K562 (cell line): ENCODE data around the gene RUNX1. TPM values are rescaled to one million over a fixed set of nuclear protein-coding genes. Genes with fewer than 3 reads are reported as not detected.

Experiments
- CBFA2T3 ChIP-seq: fragments of 450-650 bp; IDR thresholded peaks from 2 replicates; pipeline ENCODE4 v1.6.1; 2017
- DPF2 ChIP-seq: fragments of 450-650 bp; IDR thresholded peaks from 2 replicates; pipeline ENCODE4 v1.6.1; 2016
- HDAC1 ChIP-seq, 2 experiments: fragments of 450-650 bp; IDR thresholded peaks; 2 replicates each; pipeline ENCODE4 v1.6.1; 2016 to 2017; ENCODE audit warnings: inconsistent platforms in 1 of 2, mild to moderate bottlenecking in 1 of 2, moderate library complexity in 1 of 2
- KDM1A ChIP-seq, 2 experiments: fragments of 450-650 bp; IDR thresholded peaks; 2 replicates each; pipeline ENCODE4 v1.6.1; 2016; ENCODE audit warnings: mild to moderate bottlenecking in 2 of 2
- NONO ChIP-seq, 2 experiments: fragments of 200-400 bp in 1 of 2; fragments of 450-650 bp in 1 of 2; formaldehyde crosslinking in 1 of 2; IDR thresholded peaks; 2 replicates each; pipeline ENCODE4 v1.6.1; 2017; ENCODE audit warnings: low read depth in 2 of 2, mild to moderate bottlenecking in 2 of 2, moderate library complexity in 2 of 2, low read length in 1 of 2
- polyA plus RNA-seq, 8 experiments: library from polyadenylated mRNA; depleted of rRNA in 4 of 8; stranded (reverse) in 5 of 8; unstranded in 3 of 8; fragments of >200 nt; fragmentation: Nextera tagmentation in 2 of 8; fragmentation: Illumina TruSeq in 1 of 8; extraction: Ambion mirVana in 2 of 8; extraction: Trizol in 1 of 8; gene quantifications; 2 replicates each; pipeline versions ENCODE4 v1.2.1 to v1.2.3, GENCODE V29; 2011 to 2014; ENCODE audit warnings: inconsistent platforms in 1 of 8, missing spikeins in 1 of 8
- total RNA-seq, 7 experiments: library from RNA; depleted of rRNA in 6 of 7; stranded (reverse); fragments of >200 nt in 6 of 7; fragmentation: Illumina TruSeq in 2 of 7; extraction: Trizol in 2 of 7; gene quantifications; 2 replicates each; pipeline versions ENCODE4 v1.2.1 to v1.2.3, GENCODE V29; 2011 to 2021; ENCODE audit warnings: low replicate concordance in 1 of 7
- TF ChIP-seq, protein P1 (sequence below): fragments of 450-650 bp; IDR thresholded peaks from 2 replicates; pipeline ENCODE4 v1.6.1; 2018; ENCODE audit not compliant: partially characterized antibody
- TF ChIP-seq, protein P2 (sequence below), 2 experiments: IDR thresholded peaks in 1 of 2; conservative IDR thresholded peaks in 1 of 2; 2 replicates each; pipeline ENCODE4 v1.6.1; 2016; ENCODE audit warnings: low read depth in 2 of 2, mild to moderate bottlenecking in 1 of 2, missing compliant biosample characterization in 1 of 2, missing genetic modification characterization in 1 of 2, moderate library complexity in 1 of 2
- TF ChIP-seq, protein P3 (sequence below), 2 experiments: IDR thresholded peaks; 2 replicates each; pipeline ENCODE4 v1.6.1; 2011; ENCODE audit warnings: borderline replicate concordance in 1 of 2, control low read depth in 1 of 2, low read depth in 1 of 2, low read length in 1 of 2, mild to moderate bottlenecking in 1 of 2, mixed read lengths in 1 of 2, moderate library complexity in 1 of 2; ENCODE audit not compliant: insufficient read depth in 1 of 2, insufficient read length in 1 of 2, poor library complexity in 1 of 2, severe bottlenecking in 1 of 2; ENCODE audit errors: extremely low read depth in 1 of 2
- TF ChIP-seq, protein P4 (sequence below): fragments of 450-650 bp; conservative IDR thresholded peaks from 2 replicates; pipeline ENCODE4 v1.6.1; 2016; ENCODE audit warnings: missing genetic modification characterization, low read depth, mild to moderate bottlenecking, missing compliant biosample characterization, moderate library complexity
- TF ChIP-seq, protein P5 (sequence below), 3 experiments: fragments of 200-800 bp in 1 of 3; sonication (Bioruptor generic) in 1 of 3; sonication (generic) in 1 of 3; formaldehyde crosslinking in 1 of 3; IDR thresholded peaks; 2 replicates each; pipeline versions ENCODE4 v1.6.1 to v1.8.0; 2016 to 2022; ENCODE audit warnings: mild to moderate bottlenecking in 2 of 3, missing compliant biosample characterization in 2 of 3, missing genetic modification characterization in 2 of 3, missing genetic modification reagents in 1 of 3
- TF ChIP-seq, protein P6 (sequence below): IDR thresholded peaks from 2 replicates; pipeline ENCODE4 v1.6.1; 2012; ENCODE audit warnings: low read depth, low read length, improper control_type of control experiment, borderline replicate concordance

RUNX1 gene
- total and polyA plus RNA-seq, 9 of the 15 experiments (the other 6 are each of a cell fraction or from before 2014, with no cell fraction given), result 2.2 to 68.6 (median 17.8) TPM

DNA sequence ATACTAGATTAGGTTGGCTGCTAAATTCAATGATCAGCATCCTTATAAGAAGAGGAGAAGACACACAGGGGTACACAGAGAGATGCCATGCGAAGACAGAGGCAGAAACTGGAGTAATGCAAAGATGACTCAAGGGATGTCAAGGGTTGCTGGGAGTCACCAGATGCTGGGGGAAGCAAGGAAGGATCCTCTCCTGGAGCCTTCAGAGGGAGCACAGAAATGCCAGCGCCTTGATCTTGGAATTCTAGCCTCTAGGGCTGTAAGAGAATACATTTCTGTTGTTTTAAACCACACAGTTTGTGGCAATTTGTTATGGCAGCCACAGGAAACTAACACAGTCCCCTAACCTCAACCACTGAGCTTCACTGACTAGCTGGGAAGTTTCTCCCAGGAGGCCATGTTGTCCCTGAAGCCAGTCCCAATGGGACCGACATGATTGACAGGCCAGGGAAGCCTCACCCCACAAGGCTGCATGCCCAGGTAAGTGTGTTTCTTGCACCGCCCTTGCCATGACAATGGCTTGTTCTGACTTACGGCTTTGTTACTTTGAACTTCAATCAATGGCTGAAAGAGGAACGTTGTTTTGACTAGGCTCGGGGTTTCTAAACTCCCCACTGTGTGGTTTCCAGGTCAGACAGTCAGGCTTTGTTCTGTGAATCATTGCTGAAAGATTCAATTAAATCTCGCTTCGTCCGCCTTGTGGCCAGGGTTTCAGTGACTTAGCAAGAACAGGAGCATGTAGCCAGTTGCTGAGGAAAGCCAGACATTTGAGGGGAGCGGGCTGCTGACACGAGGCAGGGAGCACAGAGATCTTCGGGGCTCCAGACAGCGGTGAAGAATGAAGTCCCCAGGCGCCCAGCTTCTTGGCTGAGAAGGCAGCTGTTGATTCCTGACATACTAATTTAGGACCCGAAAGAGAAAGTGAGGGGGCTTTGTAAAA, 62.3 kb downstream of the RUNX1 start (continued):
- TF ChIP-seq, protein P1, sequence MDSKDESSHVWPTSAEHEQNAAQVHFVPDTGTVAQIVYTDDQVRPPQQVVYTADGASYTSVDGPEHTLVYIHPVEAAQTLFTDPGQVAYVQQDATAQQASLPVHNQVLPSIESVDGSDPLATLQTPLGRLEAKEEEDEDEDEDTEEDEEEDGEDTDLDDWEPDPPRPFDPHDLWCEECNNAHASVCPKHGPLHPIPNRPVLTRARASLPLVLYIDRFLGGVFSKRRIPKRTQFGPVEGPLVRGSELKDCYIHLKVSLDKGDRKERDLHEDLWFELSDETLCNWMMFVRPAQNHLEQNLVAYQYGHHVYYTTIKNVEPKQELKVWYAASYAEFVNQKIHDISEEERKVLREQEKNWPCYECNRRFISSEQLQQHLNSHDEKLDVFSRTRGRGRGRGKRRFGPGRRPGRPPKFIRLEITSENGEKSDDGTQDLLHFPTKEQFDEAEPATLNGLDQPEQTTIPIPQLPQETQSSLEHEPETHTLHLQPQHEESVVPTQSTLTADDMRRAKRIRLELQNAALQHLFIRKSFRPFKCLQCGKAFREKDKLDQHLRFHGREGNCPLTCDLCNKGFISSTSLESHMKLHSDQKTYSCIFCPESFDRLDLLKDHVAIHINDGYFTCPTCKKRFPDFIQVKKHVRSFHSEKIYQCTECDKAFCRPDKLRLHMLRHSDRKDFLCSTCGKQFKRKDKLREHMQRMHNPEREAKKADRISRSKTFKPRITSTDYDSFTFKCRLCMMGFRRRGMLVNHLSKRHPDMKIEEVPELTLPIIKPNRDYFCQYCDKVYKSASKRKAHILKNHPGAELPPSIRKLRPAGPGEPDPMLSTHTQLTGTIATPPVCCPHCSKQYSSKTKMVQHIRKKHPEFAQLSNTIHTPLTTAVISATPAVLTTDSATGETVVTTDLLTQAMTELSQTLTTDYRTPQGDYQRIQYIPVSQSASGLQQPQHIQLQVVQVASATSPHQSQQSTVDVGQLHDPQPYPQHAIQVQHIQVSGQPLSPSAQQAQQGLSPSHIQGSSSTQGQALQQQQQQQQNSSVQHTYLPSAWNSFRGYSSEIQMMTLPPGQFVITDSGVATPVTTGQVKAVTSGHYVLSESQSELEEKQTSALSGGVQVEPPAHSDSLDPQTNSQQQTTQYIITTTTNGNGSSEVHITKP, result no peak
- TF ChIP-seq, protein P2, sequence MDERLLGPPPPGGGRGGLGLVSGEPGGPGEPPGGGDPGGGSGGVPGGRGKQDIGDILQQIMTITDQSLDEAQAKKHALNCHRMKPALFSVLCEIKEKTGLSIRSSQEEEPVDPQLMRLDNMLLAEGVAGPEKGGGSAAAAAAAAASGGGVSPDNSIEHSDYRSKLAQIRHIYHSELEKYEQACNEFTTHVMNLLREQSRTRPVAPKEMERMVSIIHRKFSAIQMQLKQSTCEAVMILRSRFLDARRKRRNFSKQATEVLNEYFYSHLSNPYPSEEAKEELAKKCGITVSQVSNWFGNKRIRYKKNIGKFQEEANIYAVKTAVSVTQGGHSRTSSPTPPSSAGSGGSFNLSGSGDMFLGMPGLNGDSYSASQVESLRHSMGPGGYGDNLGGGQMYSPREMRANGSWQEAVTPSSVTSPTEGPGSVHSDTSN (CRISPR knock-in tag; IDR thresholded peaks at IDR 0.05; ENCODE audit: low read depth), result 0 out of 2 replicates have a peak, but pooled peaks have one; percentile 14
- TF ChIP-seq, protein P2 (tag; conservative IDR thresholded peaks at IDR 0.05; ENCODE audit: low read depth), result no peak; the same call in 1 of the 2 replicates
- TF ChIP-seq DPF2 (no peak), HDAC1 (IDR thresholded peaks at IDR 0.05) (peak in 1 of 2 experiments; percentile 62; a peak in 1 of 4 replicates), KDM1A (IDR thresholded peaks at IDR 0.05) (peak; percentile 94 to 95), NONO (IDR thresholded peaks at IDR 0.05; ENCODE audit: low read depth in 2 of 2, low read length in 1 of 2) (no peak), CBFA2T3 (peak; percentile 28; the same call in 1 of the 2 replicates)
- TF ChIP-seq, protein P3, sequence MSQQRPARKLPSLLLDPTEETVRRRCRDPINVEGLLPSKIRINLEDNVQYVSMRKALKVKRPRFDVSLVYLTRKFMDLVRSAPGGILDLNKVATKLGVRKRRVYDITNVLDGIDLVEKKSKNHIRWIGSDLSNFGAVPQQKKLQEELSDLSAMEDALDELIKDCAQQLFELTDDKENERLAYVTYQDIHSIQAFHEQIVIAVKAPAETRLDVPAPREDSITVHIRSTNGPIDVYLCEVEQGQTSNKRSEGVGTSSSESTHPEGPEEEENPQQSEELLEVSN (IDR thresholded peaks at IDR 0.05; ENCODE audit: borderline replicate concordance in 1 of 2, extremely low read depth in 1 of 2, insufficient read depth in 1 of 2, insufficient read length in 1 of 2, low read depth in 1 of 2, low read length in 1 of 2, poor library complexity in 1 of 2, severe bottlenecking in 1 of 2), result peak in 1 of 2 experiments; percentile 34
- TF ChIP-seq, protein P4, sequence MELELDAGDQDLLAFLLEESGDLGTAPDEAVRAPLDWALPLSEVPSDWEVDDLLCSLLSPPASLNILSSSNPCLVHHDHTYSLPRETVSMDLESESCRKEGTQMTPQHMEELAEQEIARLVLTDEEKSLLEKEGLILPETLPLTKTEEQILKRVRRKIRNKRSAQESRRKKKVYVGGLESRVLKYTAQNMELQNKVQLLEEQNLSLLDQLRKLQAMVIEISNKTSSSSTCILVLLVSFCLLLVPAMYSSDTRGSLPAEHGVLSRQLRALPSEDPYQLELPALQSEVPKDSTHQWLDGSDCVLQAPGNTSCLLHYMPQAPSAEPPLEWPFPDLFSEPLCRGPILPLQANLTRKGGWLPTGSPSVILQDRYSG, result no peak
- TF ChIP-seq, protein P5, sequence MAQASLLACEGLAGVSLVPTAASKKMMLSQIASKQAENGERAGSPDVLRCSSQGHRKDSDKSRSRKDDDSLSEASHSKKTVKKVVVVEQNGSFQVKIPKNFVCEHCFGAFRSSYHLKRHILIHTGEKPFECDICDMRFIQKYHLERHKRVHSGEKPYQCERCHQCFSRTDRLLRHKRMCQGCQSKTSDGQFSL (CRISPR knock-in tag; IDR thresholded peaks at IDR 0.05), result no peak
- TF ChIP-seq, protein P5 (tag; IDR thresholded peaks at IDR 0.05), result no peak
- TF ChIP-seq, protein P6, sequence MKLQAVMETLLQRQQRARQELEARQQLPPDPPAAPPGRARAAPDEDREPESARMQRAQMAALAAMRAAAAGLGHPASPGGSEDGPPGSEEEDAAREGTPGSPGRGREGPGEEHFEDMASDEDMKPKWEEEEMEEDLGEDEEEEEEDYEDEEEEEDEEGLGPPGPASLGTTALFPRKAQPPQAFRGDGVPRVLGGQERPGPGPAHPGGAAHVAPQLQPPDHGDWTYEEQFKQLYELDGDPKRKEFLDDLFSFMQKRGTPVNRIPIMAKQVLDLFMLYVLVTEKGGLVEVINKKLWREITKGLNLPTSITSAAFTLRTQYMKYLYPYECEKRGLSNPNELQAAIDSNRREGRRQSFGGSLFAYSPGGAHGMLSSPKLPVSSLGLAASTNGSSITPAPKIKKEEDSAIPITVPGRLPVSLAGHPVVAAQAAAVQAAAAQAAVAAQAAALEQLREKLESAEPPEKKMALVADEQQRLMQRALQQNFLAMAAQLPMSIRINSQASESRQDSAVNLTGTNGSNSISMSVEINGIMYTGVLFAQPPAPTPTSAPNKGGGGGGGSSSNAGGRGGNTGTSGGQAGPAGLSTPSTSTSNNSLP, result 0 out of 2 replicates have a peak, but pooled peaks have one; percentile 20
